ENCODE data around the gene DNAJC7. TPM values are rescaled to one million over a fixed set of nuclear protein-coding genes. Genes with fewer than 3 reads are reported as not detected.
"Not testable (repeated sequence)": the region's sequence is repeated elsewhere in the genome, so short reads cannot be mapped to it uniquely, and the experiment has no call there.

DNAJC7 gene
- total RNA-seq, 4 donors from 2014 or later: 62.6 to 84.0 (median 65.6) TPM

DNA sequence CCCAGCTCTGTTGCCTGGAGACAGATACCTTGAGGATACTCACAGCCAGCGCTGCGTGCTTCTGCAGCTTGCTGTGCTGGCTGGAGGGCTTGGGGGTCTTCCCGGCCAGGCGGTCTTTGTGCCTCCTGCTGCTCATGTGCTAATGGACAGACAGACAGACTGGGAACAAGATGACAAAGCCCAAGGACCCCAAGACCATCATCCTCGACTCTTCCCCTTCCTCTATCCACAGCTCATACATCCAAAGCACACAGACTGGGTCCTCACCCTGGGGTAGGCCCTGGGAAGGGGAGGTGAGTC, 10.3 kb upstream of the DNAJC7 start:
- H3K27me3 ChIP-seq: no peaks in the 10 kb centered on the region
- no peak for TF ChIP-seq POLR2A (IDR thresholded peaks at IDR 0.05)
- TF ChIP-seq, protein P1, sequence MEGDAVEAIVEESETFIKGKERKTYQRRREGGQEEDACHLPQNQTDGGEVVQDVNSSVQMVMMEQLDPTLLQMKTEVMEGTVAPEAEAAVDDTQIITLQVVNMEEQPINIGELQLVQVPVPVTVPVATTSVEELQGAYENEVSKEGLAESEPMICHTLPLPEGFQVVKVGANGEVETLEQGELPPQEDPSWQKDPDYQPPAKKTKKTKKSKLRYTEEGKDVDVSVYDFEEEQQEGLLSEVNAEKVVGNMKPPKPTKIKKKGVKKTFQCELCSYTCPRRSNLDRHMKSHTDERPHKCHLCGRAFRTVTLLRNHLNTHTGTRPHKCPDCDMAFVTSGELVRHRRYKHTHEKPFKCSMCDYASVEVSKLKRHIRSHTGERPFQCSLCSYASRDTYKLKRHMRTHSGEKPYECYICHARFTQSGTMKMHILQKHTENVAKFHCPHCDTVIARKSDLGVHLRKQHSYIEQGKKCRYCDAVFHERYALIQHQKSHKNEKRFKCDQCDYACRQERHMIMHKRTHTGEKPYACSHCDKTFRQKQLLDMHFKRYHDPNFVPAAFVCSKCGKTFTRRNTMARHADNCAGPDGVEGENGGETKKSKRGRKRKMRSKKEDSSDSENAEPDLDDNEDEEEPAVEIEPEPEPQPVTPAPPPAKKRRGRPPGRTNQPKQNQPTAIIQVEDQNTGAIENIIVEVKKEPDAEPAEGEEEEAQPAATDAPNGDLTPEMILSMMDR (IDR thresholded peaks at IDR 0.05): no peak
- DNase-seq: no peak
- H3K36me3 ChIP-seq: peaks cover 16% of the 10 kb centered on the region in 2 donors
- no peaks in the 10 kb centered on the region for H3K9me3 ChIP-seq
- H3K4me3 ChIP-seq (replicated peaks in 1 of 3): no peak overlapping the region
- intact Hi-C loops (cut with DNase I): no loop called here
- WGBS, 2 donors: 50 to 63% methylated on average over 5 of the region's 5 CpGs
- H3K4me1 ChIP-seq: peaks cover 0 to 16% of the 10 kb centered on the region in 2 donors
- H3K27ac ChIP-seq: no peak overlapping the region

DNA sequence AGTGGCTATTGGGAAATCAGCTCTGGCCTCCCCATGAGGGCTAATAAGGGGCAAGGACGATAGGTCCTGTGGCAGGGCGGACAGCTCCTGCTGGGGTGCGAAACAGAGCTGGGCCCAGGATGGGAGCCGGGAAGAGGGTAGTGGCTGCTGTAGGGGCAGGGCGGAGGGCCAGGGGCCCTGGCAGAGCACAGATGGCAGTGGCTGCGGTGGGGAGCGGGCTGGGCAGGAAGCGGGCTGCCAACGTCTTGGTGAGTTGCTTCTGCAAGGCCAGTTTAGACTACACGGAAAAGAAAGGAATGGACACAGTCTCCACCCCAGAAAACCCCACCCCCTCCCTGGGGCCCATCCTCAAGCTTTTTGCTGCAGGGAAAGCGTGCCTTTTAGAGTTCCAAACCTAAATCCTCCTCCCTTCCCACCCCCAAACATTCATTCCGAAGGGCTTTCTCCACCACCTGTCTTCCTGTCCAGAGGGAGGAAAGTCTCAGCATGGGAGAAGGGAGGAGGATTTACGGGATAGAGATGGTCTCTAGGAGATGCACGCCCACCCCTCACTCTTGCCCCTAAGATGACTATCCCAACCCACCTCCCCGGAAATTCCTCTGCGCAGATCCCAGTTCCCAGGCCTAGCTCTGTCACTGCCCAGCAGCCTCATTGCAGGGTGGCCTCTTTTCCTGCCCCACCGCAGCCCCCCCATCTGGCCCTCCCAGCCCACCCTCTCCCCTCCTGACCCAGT, 9.8 kb upstream of the DNAJC7 start:
- H3K4me1 ChIP-seq: peaks cover 0 to 16% of the 10 kb centered on the region in 2 donors
- no peaks in the 10 kb centered on the region for H3K27me3 ChIP-seq
- no peak overlapping the region for H3K27ac ChIP-seq
- TF ChIP-seq POLR2A (IDR thresholded peaks at IDR 0.05): no peak
- TF ChIP-seq, protein P1 (IDR thresholded peaks at IDR 0.05): no peak
- H3K9me3 ChIP-seq: no peaks in the 10 kb centered on the region
- 54 to 59% methylated on average over 17 of the region's 17 CpGs for WGBS, 2 donors
- no peak overlapping the region for H3K4me3 ChIP-seq (replicated peaks in 1 of 3)
- intact Hi-C loops (cut with DNase I): no loop called here
- DNase-seq: no peak
- peaks cover 18 to 20% of the 10 kb centered on the region in 2 donors for H3K36me3 ChIP-seq

DNA sequence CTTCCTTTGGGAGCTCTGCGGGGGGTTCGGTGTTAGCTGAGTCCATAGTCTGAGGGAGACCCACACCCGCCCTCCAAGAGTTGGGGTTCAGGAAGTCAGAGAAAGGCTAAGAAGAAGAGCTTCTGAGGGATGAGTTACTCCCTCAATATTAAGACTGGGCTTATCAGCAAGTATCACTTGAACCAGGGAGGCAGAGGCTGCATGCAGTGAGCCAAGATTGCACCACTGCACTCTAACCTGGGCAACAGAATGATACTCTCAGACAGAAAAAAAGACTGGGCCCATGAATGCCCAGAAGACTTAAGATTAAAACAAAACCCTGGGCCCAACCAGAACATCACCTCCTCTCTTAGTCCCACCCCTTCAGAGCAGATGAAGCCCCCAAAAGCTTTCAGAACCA, 8.7 kb upstream of the DNAJC7 start:
- 93 to 98% methylated on average over 3 of the region's 3 CpGs for whole genome bisulfite sequencing, 2 donors
- no peak overlapping the region for H3K27ac ChIP-seq
- intact Hi-C loops (cut with DNase I): no loop called here
- H3K36me3 ChIP-seq: peaks cover 20 to 21% of the 10 kb centered on the region in 2 donors
- no peak overlapping the region for H3K4me3 ChIP-seq (replicated peaks in 1 of 3)
- no peak for DNase-seq
- no peak for TF ChIP-seq POLR2A (IDR thresholded peaks at IDR 0.05)
- TF ChIP-seq, protein P1 (IDR thresholded peaks at IDR 0.05): no peak
- peaks cover 3 to 23% of the 10 kb centered on the region in 2 donors for H3K4me1 ChIP-seq
- no peaks in the 10 kb centered on the region for H3K9me3 ChIP-seq
- H3K27me3 ChIP-seq: no peaks in the 10 kb centered on the region

DNA sequence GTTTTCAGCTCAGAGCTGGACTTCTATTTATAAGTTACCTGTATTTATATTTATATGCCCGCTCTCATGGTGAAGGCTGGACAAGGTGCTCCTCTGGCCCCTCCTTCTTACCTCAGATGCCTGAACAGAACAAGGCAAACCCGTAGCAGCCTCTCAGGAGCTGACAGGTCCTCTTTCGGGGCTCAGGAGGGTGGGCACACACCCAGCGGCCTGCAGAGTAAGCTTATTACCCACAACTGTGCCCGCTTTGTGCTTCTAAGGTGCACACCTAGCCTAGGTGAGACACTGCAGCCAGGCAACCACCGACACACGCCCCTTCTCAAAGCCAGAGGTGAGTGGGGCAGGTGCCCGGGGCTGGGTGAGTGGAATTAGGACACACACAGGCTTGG, 7.9 kb upstream of the DNAJC7 start:
- no peaks in the 10 kb centered on the region for H3K27me3 ChIP-seq
- TF ChIP-seq, protein P1 (IDR thresholded peaks at IDR 0.05): no peak
- no peak for TF ChIP-seq POLR2A (IDR thresholded peaks at IDR 0.05)
- H3K27ac ChIP-seq: peak overlapping the region in 2 of 3 donors; percentile 8 to 17
- DNase-seq: no peak
- H3K4me1 ChIP-seq: peaks cover 10 to 28% of the 10 kb centered on the region in 2 donors
- WGBS, 2 donors: 59 to 64% methylated on average over 8 of the region's 8 CpGs
- no peak overlapping the region for H3K4me3 ChIP-seq (replicated peaks in 1 of 3)
- H3K9me3 ChIP-seq: no peaks in the 10 kb centered on the region
- peaks cover 20 to 21% of the 10 kb centered on the region in 2 donors for H3K36me3 ChIP-seq
- intact Hi-C loops (cut with DNase I): no loop called here

DNA sequence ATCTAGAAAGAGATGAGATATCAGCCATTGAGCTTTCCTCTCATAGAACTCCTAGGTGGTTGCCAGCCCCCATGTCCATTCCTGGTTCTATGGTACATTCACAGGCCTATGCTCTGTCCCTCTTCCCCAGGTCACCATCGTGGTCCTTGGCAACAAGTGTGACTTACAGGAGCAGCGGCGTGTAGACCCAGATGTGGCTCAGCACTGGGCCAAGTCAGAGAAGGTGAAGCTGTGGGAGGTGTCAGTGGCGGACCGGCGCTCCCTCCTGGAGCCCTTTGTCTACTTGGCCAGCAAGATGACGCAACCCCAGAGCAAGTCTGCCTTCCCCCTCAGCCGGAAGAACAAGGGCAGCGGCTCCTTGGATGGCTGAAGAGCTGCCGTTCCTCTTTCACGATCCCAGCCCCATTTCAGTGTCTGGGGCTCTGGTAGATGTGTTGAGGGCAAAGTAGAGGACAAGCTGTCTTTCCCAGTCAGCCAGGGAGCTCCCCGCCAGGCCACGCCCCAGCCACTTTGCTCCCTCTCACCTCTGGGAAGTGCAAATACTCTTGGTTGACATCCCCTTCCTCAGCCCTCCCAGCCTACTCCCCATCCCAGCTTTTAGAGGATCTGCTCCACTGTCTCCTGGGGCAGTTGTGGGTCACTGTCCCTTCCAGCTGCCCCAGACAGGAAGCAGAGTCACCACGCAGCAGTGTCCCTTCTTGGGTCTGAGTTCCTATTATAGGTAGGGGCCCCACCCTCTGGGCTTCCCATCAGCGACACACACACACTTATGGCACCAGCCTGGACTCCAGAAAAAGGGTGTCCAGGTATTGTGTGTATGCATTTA, 6.5 kb upstream of the DNAJC7 start:
- no peak for DNase-seq
- H3K4me1 ChIP-seq: peaks cover 14 to 28% of the 10 kb centered on the region in 2 donors
- H3K9me3 ChIP-seq: no peaks in the 10 kb centered on the region
- 82 to 85% methylated on average over 10 of the region's 15 CpGs for WGBS, 2 donors
- H3K27me3 ChIP-seq: no peaks in the 10 kb centered on the region
- H3K4me3 ChIP-seq (replicated peaks in 1 of 3): no peak overlapping the region
- H3K36me3 ChIP-seq: peaks cover 20 to 21% of the 10 kb centered on the region in 2 donors
- intact Hi-C loops (cut with DNase I): loop anchor here (5.0 kb wide), 2 partner anchors 51 to 94 kb away; no protein-coding TSS in a partner anchor
- peak overlapping the region in 1 of 3 donors; percentile 17 for H3K27ac ChIP-seq
- TF ChIP-seq POLR2A (IDR thresholded peaks at IDR 0.05): no peak
- TF ChIP-seq, protein P1 (IDR thresholded peaks at IDR 0.05): no peak

DNA sequence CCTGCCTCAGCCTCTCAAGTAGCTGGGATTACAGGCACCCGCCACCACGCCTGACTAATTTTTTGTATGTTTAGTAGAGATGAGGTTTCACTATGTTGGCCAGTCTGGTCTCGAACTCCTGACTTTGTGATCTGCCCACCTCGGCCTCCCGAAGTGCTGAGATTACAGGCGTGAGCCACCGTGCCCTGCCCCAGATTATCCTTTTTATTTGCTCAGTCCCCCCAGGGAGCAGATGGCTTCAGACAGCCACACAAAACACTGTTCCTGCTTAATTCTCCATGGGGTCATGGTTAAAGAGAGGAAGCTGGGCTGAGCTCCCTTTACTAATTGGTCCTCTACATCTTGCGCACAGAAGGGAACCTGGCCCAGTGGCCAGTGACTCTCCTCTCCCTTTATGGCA, 3.6 kb upstream of the DNAJC7 start:
- Histone ChIP-seq H3K4me1 (peaks cover 26 to 39% of the 10 kb centered on the region in 2 donors), H3K36me3 (peaks cover 20 to 21% of the 10 kb centered on the region in 2 donors), H3K4me3 (replicated peaks in 1 of 3) (peak overlapping the region in 1 of 3 donors; percentile 71), H3K27ac (peak overlapping the region in 1 of 3 donors; percentile 85)
- not testable (repeated sequence) for DNase-seq, H3K9me3 ChIP-seq, H3K27me3 ChIP-seq
- intact Hi-C loops (cut with DNase I): loop anchor here (5.0 kb wide), 2 partner anchors 49 to 96 kb away; no protein-coding TSS in a partner anchor
- 72 to 80% methylated on average over 8 of the region's 8 CpGs for WGBS, 2 donors
